ENCODE data around the gene SLC35E1.

- TF ChIP-seq, protein P1, sequence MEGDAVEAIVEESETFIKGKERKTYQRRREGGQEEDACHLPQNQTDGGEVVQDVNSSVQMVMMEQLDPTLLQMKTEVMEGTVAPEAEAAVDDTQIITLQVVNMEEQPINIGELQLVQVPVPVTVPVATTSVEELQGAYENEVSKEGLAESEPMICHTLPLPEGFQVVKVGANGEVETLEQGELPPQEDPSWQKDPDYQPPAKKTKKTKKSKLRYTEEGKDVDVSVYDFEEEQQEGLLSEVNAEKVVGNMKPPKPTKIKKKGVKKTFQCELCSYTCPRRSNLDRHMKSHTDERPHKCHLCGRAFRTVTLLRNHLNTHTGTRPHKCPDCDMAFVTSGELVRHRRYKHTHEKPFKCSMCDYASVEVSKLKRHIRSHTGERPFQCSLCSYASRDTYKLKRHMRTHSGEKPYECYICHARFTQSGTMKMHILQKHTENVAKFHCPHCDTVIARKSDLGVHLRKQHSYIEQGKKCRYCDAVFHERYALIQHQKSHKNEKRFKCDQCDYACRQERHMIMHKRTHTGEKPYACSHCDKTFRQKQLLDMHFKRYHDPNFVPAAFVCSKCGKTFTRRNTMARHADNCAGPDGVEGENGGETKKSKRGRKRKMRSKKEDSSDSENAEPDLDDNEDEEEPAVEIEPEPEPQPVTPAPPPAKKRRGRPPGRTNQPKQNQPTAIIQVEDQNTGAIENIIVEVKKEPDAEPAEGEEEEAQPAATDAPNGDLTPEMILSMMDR (IDR thresholded peaks at IDR 0.05; ENCODE audit: low read depth, low read length, poor library complexity, severe bottlenecking) = no peak
- no peak for TF ChIP-seq EZH2phosphoT487 (IDR thresholded peaks at IDR 0.05; ENCODE audit: borderline replicate concordance, low read length)
Measured at GRCh38 chr19:16605553-16605994, 33.4 kb upstream of the SLC35E1 start.
